ENCODE results near the gene CCDC185. TPM values are rescaled to one million over a fixed set of nuclear protein-coding genes. Genes with fewer than 3 reads are reported as not detected.

CCDC185 gene
- total and polyA plus RNA-seq, 2 experiments from 2014 or later: 0.56 TPM; not detected in 1

GRCh38 chr1:223417903-223418663 is 24.9 kb downstream of the CCDC185 start (continued):
- TF ChIP-seq, protein P1, sequence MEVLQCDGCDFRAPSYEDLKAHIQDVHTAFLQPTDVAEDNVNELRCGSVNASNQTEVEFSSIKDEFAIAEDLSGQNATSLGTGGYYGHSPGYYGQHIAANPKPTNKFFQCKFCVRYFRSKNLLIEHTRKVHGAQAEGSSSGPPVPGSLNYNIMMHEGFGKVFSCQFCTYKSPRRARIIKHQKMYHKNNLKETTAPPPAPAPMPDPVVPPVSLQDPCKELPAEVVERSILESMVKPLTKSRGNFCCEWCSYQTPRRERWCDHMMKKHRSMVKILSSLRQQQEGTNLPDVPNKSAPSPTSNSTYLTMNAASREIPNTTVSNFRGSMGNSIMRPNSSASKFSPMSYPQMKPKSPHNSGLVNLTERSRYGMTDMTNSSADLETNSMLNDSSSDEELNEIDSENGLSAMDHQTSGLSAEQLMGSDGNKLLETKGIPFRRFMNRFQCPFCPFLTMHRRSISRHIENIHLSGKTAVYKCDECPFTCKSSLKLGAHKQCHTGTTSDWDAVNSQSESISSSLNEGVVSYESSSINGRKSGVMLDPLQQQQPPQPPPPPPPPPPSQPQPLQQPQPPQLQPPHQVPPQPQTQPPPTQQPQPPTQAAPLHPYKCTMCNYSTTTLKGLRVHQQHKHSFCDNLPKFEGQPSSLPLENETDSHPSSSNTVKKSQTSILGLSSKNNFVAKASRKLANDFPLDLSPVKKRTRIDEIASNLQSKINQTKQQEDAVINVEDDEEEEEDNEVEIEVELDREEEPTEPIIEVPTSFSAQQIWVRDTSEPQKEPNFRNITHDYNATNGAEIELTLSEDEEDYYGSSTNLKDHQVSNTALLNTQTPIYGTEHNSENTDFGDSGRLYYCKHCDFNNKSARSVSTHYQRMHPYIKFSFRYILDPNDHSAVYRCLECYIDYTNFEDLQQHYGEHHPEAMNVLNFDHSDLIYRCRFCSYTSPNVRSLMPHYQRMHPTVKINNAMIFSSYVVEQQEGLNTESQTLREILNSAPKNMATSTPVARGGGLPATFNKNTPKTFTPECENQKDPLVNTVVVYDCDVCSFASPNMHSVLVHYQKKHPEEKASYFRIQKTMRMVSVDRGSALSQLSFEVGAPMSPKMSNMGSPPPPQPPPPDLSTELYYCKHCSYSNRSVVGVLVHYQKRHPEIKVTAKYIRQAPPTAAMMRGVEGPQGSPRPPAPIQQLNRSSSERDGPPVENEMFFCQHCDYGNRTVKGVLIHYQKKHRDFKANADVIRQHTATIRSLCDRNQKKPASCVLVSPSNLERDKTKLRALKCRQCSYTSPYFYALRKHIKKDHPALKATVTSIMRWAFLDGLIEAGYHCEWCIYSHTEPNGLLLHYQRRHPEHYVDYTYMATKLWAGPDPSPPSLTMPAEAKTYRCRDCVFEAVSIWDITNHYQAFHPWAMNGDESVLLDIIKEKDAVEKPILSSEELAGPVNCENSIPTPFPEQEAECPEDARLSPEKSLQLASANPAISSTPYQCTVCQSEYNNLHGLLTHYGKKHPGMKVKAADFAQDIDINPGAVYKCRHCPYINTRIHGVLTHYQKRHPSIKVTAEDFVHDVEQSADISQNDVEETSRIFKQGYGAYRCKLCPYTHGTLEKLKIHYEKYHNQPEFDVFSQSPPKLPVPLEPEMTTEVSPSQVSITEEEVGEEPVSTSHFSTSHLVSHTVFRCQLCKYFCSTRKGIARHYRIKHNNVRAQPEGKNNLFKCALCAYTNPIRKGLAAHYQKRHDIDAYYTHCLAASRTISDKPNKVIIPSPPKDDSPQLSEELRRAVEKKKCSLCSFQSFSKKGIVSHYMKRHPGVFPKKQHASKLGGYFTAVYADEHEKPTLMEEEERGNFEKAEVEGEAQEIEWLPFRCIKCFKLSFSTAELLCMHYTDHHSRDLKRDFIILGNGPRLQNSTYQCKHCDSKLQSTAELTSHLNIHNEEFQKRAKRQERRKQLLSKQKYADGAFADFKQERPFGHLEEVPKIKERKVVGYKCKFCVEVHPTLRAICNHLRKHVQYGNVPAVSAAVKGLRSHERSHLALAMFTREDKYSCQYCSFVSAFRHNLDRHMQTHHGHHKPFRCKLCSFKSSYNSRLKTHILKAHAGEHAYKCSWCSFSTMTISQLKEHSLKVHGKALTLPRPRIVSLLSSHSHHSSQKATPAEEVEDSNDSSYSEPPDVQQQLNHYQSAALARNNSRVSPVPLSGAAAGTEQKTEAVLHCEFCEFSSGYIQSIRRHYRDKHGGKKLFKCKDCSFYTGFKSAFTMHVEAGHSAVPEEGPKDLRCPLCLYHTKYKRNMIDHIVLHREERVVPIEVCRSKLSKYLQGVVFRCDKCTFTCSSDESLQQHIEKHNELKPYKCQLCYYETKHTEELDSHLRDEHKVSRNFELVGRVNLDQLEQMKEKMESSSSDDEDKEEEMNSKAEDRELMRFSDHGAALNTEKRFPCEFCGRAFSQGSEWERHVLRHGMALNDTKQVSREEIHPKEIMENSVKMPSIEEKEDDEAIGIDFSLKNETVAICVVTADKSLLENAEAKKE (CRISPR knock-in tag; IDR thresholded peaks at IDR 0.05): no peak
- no peak for TF ChIP-seq NANOG (IDR thresholded peaks at IDR 0.05; ENCODE audit: borderline replicate concordance)
- TF ChIP-seq ZNF114 (CRISPR knock-in tag; IDR thresholded peaks at IDR 0.05): no peak
- TF ChIP-seq, protein P2, sequence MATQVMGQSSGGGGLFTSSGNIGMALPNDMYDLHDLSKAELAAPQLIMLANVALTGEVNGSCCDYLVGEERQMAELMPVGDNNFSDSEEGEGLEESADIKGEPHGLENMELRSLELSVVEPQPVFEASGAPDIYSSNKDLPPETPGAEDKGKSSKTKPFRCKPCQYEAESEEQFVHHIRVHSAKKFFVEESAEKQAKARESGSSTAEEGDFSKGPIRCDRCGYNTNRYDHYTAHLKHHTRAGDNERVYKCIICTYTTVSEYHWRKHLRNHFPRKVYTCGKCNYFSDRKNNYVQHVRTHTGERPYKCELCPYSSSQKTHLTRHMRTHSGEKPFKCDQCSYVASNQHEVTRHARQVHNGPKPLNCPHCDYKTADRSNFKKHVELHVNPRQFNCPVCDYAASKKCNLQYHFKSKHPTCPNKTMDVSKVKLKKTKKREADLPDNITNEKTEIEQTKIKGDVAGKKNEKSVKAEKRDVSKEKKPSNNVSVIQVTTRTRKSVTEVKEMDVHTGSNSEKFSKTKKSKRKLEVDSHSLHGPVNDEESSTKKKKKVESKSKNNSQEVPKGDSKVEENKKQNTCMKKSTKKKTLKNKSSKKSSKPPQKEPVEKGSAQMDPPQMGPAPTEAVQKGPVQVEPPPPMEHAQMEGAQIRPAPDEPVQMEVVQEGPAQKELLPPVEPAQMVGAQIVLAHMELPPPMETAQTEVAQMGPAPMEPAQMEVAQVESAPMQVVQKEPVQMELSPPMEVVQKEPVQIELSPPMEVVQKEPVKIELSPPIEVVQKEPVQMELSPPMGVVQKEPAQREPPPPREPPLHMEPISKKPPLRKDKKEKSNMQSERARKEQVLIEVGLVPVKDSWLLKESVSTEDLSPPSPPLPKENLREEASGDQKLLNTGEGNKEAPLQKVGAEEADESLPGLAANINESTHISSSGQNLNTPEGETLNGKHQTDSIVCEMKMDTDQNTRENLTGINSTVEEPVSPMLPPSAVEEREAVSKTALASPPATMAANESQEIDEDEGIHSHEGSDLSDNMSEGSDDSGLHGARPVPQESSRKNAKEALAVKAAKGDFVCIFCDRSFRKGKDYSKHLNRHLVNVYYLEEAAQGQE (IDR thresholded peaks at IDR 0.05; ENCODE audit: unreplicated experiment): no peak
- no peak for TF ChIP-seq CREB1 (CRISPR knock-in tag; IDR thresholded peaks at IDR 0.05; ENCODE audit: low read depth)

Measured in GM23338 (cell line).